ENCODE data around the gene C9orf85. TPM values are rescaled to one million over a fixed set of nuclear protein-coding genes. Genes with fewer than 3 reads are reported as not detected.

C9orf85 gene
- total RNA-seq, 1 experiment from 2014 or later: 14.4 TPM

DNA sequence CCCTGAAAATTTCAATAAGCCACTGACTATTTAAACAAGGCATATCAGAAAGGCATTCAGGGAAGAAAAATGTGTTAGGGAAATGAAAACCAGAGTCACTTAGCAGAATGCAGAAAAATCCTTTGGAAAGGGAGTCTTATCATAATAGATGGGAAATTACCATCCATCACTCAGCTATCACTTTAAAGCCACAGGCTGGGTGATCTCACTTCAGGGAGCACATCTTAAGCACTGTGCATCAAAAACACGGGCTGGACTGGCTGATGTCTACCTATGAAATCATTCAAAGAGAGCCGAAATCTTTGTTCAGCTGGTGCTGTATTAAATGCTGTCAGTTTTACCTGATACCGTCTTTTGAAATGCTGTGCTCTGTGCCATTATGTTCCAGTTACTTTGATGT lies 75.5 kb downstream of the C9orf85 start:
- H3K23me2 ChIP-seq (ENCODE audit: insufficient read length, low read depth, low read length, poor library complexity, severe bottlenecking): no peaks in the 10 kb centered on the region
- H2AK5ac ChIP-seq (ENCODE audit: insufficient read length, low read length): no peak overlapping the region
- H4K20me1 ChIP-seq (ENCODE audit: control insufficient read depth, insufficient read depth, insufficient read length): no peaks in the 10 kb centered on the region
- peaks cover 0 to 8% (median 2%) of the 10 kb centered on the region in 3 experiments; a peak in 2 of 7 replicates for H3K36me3 Mint-ChIP-seq (ENCODE audit: insufficient read depth in 1 of 3, low read depth in 3 of 3)
- no peak overlapping the region for H4K8ac ChIP-seq (replicated peaks; ENCODE audit: insufficient read length, low read depth, low read length)
- TF ChIP-seq, protein P1, sequence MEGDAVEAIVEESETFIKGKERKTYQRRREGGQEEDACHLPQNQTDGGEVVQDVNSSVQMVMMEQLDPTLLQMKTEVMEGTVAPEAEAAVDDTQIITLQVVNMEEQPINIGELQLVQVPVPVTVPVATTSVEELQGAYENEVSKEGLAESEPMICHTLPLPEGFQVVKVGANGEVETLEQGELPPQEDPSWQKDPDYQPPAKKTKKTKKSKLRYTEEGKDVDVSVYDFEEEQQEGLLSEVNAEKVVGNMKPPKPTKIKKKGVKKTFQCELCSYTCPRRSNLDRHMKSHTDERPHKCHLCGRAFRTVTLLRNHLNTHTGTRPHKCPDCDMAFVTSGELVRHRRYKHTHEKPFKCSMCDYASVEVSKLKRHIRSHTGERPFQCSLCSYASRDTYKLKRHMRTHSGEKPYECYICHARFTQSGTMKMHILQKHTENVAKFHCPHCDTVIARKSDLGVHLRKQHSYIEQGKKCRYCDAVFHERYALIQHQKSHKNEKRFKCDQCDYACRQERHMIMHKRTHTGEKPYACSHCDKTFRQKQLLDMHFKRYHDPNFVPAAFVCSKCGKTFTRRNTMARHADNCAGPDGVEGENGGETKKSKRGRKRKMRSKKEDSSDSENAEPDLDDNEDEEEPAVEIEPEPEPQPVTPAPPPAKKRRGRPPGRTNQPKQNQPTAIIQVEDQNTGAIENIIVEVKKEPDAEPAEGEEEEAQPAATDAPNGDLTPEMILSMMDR (conservative IDR thresholded peaks at IDR 0.05): no peak
- no peak overlapping the region for H2BK120ac ChIP-seq (ENCODE audit: low read depth, low read length, poor library complexity, severe bottlenecking)
- 0 out of 7 replicates have a peak overlapping the region, but pooled peaks of 1 of the 3 experiments have one; percentile 19 for H3K27ac Mint-ChIP-seq
- H3K4ac ChIP-seq (ENCODE audit: low read depth, low read length): no peak overlapping the region
- DNase-seq: no peak
- no peaks in the 10 kb centered on the region for H3K9me3 Mint-ChIP-seq
- no peak overlapping the region for H2AFZ ChIP-seq (ENCODE audit: low read length)
- no peaks in the 10 kb centered on the region for H3K27me3 ChIP-seq (ENCODE audit: insufficient read depth, low read length)
- peaks cover 21 to 24% of the 10 kb centered on the region in 2 experiments for H3K4me1 Mint-ChIP-seq
- WGBS (ENCODE audit: extremely low coverage, insufficient read length, low lambda C conversion rate): no CpG with 5 or more reads among the region's 3 CpGs
- H3K27ac ChIP-seq (ENCODE audit: insufficient read length, low read depth, low read length): no peak overlapping the region
- H2BK15ac ChIP-seq (ENCODE audit: low read depth, low read length): no peak overlapping the region
- H2BK20ac ChIP-seq (ENCODE audit: low read depth, low read length, poor library complexity, severe bottlenecking): no peak overlapping the region
- no peak overlapping the region for H3K9ac ChIP-seq (ENCODE audit: extremely low read depth, insufficient read length, low read length)
- H3K79me1 ChIP-seq (ENCODE audit: insufficient read depth, low read depth, low read length, poor library complexity, severe bottlenecking): no peaks in the 10 kb centered on the region
- H3K18ac ChIP-seq (ENCODE audit: insufficient read length, low read depth, low read length): no peak overlapping the region
- H2BK12ac ChIP-seq (ENCODE audit: insufficient read length, low read depth, low read length): no peak overlapping the region
- no peak overlapping the region for H3K56ac ChIP-seq (ENCODE audit: insufficient read length, low read depth, low read length)
- no peak overlapping the region for H4K5ac ChIP-seq (ENCODE audit: insufficient read length, low read depth, low read length)
- H4K91ac ChIP-seq (ENCODE audit: insufficient read length, low read depth, low read length): no peak overlapping the region
- H3K4me2 ChIP-seq (ENCODE audit: insufficient read depth, insufficient read length, low read length): no peak overlapping the region
- no peak overlapping the region for H3K4me3 Mint-ChIP-seq
- H3K9me3 ChIP-seq (ENCODE audit: control insufficient read depth, low read depth, low read length): no peaks in the 10 kb centered on the region
- no peak overlapping the region for H3T11ph ChIP-seq (ENCODE audit: low read length)
- H3K23ac ChIP-seq (ENCODE audit: insufficient read length, low read depth, low read length): no peak overlapping the region
- no peaks in the 10 kb centered on the region for H3K79me2 ChIP-seq (ENCODE audit: insufficient read depth, low read length)
- no peak overlapping the region for H2BK5ac ChIP-seq (ENCODE audit: insufficient read length, low read length)
- no peaks in the 10 kb centered on the region; the same call in 1 of the 2 replicates for H3K27me3 Mint-ChIP-seq (ENCODE audit: low read depth)
- H3K4me1 ChIP-seq (ENCODE audit: insufficient read depth, low read length): peaks cover 11% of the 10 kb centered on the region; the same call in 1 of the 2 replicates
- H3K14ac ChIP-seq (ENCODE audit: insufficient read depth, low read length): no peak overlapping the region

Data from H9 (cell line).